K562 (cell line): ENCODE results near the gene VIPR1. TPM values are rescaled to one million over a fixed set of nuclear protein-coding genes. Genes with fewer than 3 reads are reported as not detected.

Experiments
- ETV1 ChIP-seq: fragments of 450-650 bp; conservative IDR thresholded peaks from 2 replicates; pipeline ENCODE4 v1.6.1; 2016; ENCODE audit warnings: missing genetic modification characterization, control low read depth, low read depth, missing compliant biosample characterization
- FOXA3 ChIP-seq, 2 experiments: fragments of 450-650 bp in 1 of 2; sonication (generic) in 1 of 2; formaldehyde crosslinking; IDR thresholded peaks in 1 of 2; conservative IDR thresholded peaks in 1 of 2; 2 replicates each; pipeline versions ENCODE4 v1.4.0 to v1.8.0; 2020 to 2022; ENCODE audit warnings: mild to moderate bottlenecking in 2 of 2, missing genetic modification reagents in 1 of 2
- HINFP ChIP-seq: fragments of 450-650 bp; conservative IDR thresholded peaks from 2 replicates; pipeline ENCODE4 v1.6.1; 2016; ENCODE audit warnings: missing genetic modification characterization, low read depth, mild to moderate bottlenecking, control low read depth, missing compliant biosample characterization
- IRF1 ChIP-seq: sonication (generic); formaldehyde crosslinking; IDR thresholded peaks from 2 replicates; pipeline ENCODE4 v1.8.0; 2022; ENCODE audit warnings: missing genetic modification reagents, mild to moderate bottlenecking, borderline replicate concordance
- KAT8 ChIP-seq: fragments of 450-650 bp; IDR thresholded peaks from 2 replicates; pipeline ENCODE4 v1.6.1; 2016; ENCODE audit warnings: low read depth, mild to moderate bottlenecking
- KLF6 ChIP-seq: fragments of 250-450 bp; sonication (Bioruptor Pico); IDR thresholded peaks from 2 replicates; pipeline ENCODE4 v1.4.0; 2020; ENCODE audit warnings: mild to moderate bottlenecking, moderate library complexity, borderline replicate concordance
- MBD2 ChIP-seq: sonication (generic); IDR thresholded peaks from 2 replicates; pipeline ENCODE4 v1.6.1; 2016; ENCODE audit warnings: low read depth, borderline replicate concordance
- MTA2 ChIP-seq: fragments of 450-650 bp; IDR thresholded peaks from 2 replicates; pipeline ENCODE4 v1.6.1; 2016; ENCODE audit warnings: low read depth
- SAFB ChIP-seq: fragments of 200-400 bp; formaldehyde crosslinking; IDR thresholded peaks from 2 replicates; pipeline ENCODE4 v1.6.1; 2017; ENCODE audit warnings: low read depth, low read length, borderline replicate concordance
- ZNF253 ChIP-seq: fragments of 250-450 bp; sonication (Bioruptor Pico); conservative IDR thresholded peaks from 2 replicates; pipeline ENCODE4 v1.6.1; 2021; ENCODE audit warnings: mild to moderate bottlenecking
- ZNF445 ChIP-seq: fragments of 250-450 bp; sonication (Bioruptor Pico); IDR thresholded peaks from 2 replicates; pipeline ENCODE4 v1.4.0; 2020; ENCODE audit warnings: low read depth, mild to moderate bottlenecking, moderate library complexity
- ZNF561 ChIP-seq: fragments of 450-650 bp; formaldehyde crosslinking; conservative IDR thresholded peaks from 2 replicates; pipeline ENCODE4 v1.4.0; 2020; ENCODE audit warnings: mild to moderate bottlenecking, moderate library complexity
- polyA plus RNA-seq, 8 experiments: library from polyadenylated mRNA; depleted of rRNA in 4 of 8; stranded (reverse) in 5 of 8; unstranded in 3 of 8; fragments of >200 nt; fragmentation: Nextera tagmentation in 2 of 8; fragmentation: Illumina TruSeq in 1 of 8; extraction: Ambion mirVana in 2 of 8; extraction: Trizol in 1 of 8; gene quantifications; 2 replicates each; pipeline versions ENCODE4 v1.2.1 to v1.2.3, GENCODE V29; 2011 to 2014; ENCODE audit warnings: inconsistent platforms in 1 of 8, missing spikeins in 1 of 8
- total RNA-seq, 7 experiments: library from RNA; depleted of rRNA in 6 of 7; stranded (reverse); fragments of >200 nt in 6 of 7; fragmentation: Illumina TruSeq in 2 of 7; extraction: Trizol in 2 of 7; gene quantifications; 2 replicates each; pipeline versions ENCODE4 v1.2.1 to v1.2.3, GENCODE V29; 2011 to 2021; ENCODE audit warnings: low replicate concordance in 1 of 7
- TF ChIP-seq, protein P1 (sequence below), 2 experiments: fragments of 450-650 bp in 1 of 2; sonication (generic) in 1 of 2; formaldehyde crosslinking in 1 of 2; IDR thresholded peaks; 2 replicates each; pipeline versions ENCODE4 v1.7.1 to v1.9.0; 2016 to 2022; ENCODE audit warnings: inconsistent platforms in 1 of 2, mild to moderate bottlenecking in 1 of 2, missing genetic modification reagents in 1 of 2
- TF ChIP-seq, protein P2 (sequence below): sonication (generic); formaldehyde crosslinking; IDR thresholded peaks from 2 replicates; pipeline ENCODE4 v1.8.0; 2023; ENCODE audit warnings: mild to moderate bottlenecking, missing genetic modification reagents

VIPR1 gene
- total and polyA plus RNA-seq, 9 of the 15 experiments (the other 6 are each of a cell fraction or from before 2014, with no cell fraction given), result 0.04 to 0.38 (median 0.12) TPM; not detected in 3

DNA sequence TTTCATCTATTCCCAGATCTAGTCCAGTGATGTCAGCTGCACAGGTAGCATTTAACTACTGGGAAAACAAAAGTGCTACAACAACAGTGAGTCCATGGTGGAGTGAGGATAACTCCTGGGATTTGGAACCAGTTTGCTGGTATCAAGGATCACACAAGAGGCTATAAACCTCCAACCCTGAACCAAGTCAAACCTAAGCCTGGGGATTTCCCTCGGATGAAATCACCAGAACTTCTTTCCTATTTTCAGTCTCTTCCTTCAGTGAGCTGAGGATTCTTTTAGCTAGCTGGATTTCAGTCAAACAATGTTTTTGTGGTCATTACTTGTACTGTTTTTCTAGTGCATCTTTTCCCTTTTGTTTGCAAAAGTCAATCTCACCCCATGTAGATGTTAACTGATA is 47.8 kb downstream of the VIPR1 start (continued):
- TF ChIP-seq, protein P1, sequence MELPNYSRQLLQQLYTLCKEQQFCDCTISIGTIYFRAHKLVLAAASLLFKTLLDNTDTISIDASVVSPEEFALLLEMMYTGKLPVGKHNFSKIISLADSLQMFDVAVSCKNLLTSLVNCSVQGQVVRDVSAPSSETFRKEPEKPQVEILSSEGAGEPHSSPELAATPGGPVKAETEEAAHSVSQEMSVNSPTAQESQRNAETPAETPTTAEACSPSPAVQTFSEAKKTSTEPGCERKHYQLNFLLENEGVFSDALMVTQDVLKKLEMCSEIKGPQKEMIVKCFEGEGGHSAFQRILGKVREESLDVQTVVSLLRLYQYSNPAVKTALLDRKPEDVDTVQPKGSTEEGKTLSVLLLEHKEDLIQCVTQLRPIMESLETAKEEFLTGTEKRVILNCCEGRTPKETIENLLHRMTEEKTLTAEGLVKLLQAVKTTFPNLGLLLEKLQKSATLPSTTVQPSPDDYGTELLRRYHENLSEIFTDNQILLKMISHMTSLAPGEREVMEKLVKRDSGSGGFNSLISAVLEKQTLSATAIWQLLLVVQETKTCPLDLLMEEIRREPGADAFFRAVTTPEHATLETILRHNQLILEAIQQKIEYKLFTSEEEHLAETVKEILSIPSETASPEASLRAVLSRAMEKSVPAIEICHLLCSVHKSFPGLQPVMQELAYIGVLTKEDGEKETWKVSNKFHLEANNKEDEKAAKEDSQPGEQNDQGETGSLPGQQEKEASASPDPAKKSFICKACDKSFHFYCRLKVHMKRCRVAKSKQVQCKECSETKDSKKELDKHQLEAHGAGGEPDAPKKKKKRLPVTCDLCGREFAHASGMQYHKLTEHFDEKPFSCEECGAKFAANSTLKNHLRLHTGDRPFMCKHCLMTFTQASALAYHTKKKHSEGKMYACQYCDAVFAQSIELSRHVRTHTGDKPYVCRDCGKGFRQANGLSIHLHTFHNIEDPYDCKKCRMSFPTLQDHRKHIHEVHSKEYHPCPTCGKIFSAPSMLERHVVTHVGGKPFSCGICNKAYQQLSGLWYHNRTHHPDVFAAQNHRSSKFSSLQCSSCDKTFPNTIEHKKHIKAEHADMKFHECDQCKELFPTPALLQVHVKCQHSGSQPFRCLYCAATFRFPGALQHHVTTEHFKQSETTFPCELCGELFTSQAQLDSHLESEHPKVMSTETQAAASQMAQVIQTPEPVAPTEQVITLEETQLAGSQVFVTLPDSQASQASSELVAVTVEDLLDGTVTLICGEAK (IDR thresholded peaks at IDR 0.05), result no peak
- TF ChIP-seq, protein P1 (CRISPR knock-in tag; IDR thresholded peaks at IDR 0.05), result no peak
- TF ChIP-seq MBD2, result no peak
- no peak for TF ChIP-seq HINFP (tag)
- no peak for TF ChIP-seq KAT8
- no peak for TF ChIP-seq MTA2
- no peak for TF ChIP-seq ZNF561 (CRISPR knock-in tag)
- TF ChIP-seq IRF1 (CRISPR knock-in tag), result no peak
- no peak for TF ChIP-seq FOXA3 (CRISPR knock-in tag; conservative IDR thresholded peaks at IDR 0.05 in 1 of 2, IDR thresholded peaks at IDR 0.05 in 1 of 2)
- TF ChIP-seq KLF6 (CRISPR knock-in tag), result no peak
- no peak for TF ChIP-seq SAFB
- TF ChIP-seq ZNF445 (CRISPR knock-in tag), result no peak
- TF ChIP-seq, protein P2, sequence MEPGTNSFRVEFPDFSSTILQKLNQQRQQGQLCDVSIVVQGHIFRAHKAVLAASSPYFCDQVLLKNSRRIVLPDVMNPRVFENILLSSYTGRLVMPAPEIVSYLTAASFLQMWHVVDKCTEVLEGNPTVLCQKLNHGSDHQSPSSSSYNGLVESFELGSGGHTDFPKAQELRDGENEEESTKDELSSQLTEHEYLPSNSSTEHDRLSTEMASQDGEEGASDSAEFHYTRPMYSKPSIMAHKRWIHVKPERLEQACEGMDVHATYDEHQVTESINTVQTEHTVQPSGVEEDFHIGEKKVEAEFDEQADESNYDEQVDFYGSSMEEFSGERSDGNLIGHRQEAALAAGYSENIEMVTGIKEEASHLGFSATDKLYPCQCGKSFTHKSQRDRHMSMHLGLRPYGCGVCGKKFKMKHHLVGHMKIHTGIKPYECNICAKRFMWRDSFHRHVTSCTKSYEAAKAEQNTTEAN (CRISPR knock-in tag), result no peak
- no peak for TF ChIP-seq ETV1 (tag)
- TF ChIP-seq ZNF253 (CRISPR knock-in tag), result no peak
